Measurements from ENCODE around the gene SULT1C4.

The SULT1C4 gene

GRCh38 chr2:108349571-108349928, 28.2 kb upstream of the SULT1C4 start:
- H3K4me3 ChIP-seq (replicated peaks; ENCODE audit: insufficient read depth, low read length) = no peak overlapping the region
- no peaks in the 10 kb centered on the region for H3K27me3 ChIP-seq (ENCODE audit: insufficient read depth, poor library complexity, severe bottlenecking)
- TF ChIP-seq REST (IDR thresholded peaks at IDR 0.05; ENCODE audit: insufficient replicate concordance, low read depth) (no peak), CTCF (IDR thresholded peaks at IDR 0.05; ENCODE audit: insufficient read depth, low read length) (no peak), POLR2AphosphoS5 (IDR thresholded peaks at IDR 0.05; ENCODE audit: low read depth) (no peak), GABPA (IDR thresholded peaks at IDR 0.05; ENCODE audit: low read depth) (no peak), SPI1 (IDR thresholded peaks at IDR 0.05; ENCODE audit: borderline replicate concordance, low read depth) (no peak)
- H3K27ac ChIP-seq (replicated peaks) = no peak overlapping the region
- DNase-seq (ENCODE audit: low read depth in 1 of 2, low spot score in 1 of 2) = no peak

GRCh38 chr2:108351889-108352288, 25.9 kb upstream of the SULT1C4 start:
- no peak for TF ChIP-seq SPI1 (IDR thresholded peaks at IDR 0.05; ENCODE audit: borderline replicate concordance, low read depth)
- TF ChIP-seq CTCF (IDR thresholded peaks at IDR 0.05; ENCODE audit: insufficient read depth, low read length) = no peak
- no peak for TF ChIP-seq POLR2AphosphoS5 (IDR thresholded peaks at IDR 0.05; ENCODE audit: low read depth)
- no peak for TF ChIP-seq REST (IDR thresholded peaks at IDR 0.05; ENCODE audit: insufficient replicate concordance, low read depth)
- no peak for TF ChIP-seq GABPA (IDR thresholded peaks at IDR 0.05; ENCODE audit: low read depth)
- no peak overlapping the region for H3K4me3 ChIP-seq (replicated peaks; ENCODE audit: insufficient read depth, low read length)
- H3K27me3 ChIP-seq (ENCODE audit: insufficient read depth, poor library complexity, severe bottlenecking) = no peaks in the 10 kb centered on the region
- no peak overlapping the region for H3K27ac ChIP-seq (replicated peaks)
- peak in 1 of 2 experiments; percentile 9 for DNase-seq (ENCODE audit: low read depth in 1 of 2, low spot score in 1 of 2)

GRCh38 chr2:108354136-108354535, 23.6 kb upstream of the SULT1C4 start:
- peak; percentile 52 to 64 for DNase-seq (ENCODE audit: low read depth in 1 of 2, low spot score in 1 of 2)
- peak overlapping the region; percentile 40; the same call in 1 of the 2 replicates for H3K27ac ChIP-seq (replicated peaks)
- TF ChIP-seq SPI1 (IDR thresholded peaks at IDR 0.05; ENCODE audit: borderline replicate concordance, low read depth) = no peak
- TF ChIP-seq CTCF (IDR thresholded peaks at IDR 0.05; ENCODE audit: insufficient read depth, low read length) = no peak
- TF ChIP-seq REST (IDR thresholded peaks at IDR 0.05; ENCODE audit: insufficient replicate concordance, low read depth) = no peak
- no peak for TF ChIP-seq GABPA (IDR thresholded peaks at IDR 0.05; ENCODE audit: low read depth)
- TF ChIP-seq POLR2AphosphoS5 (IDR thresholded peaks at IDR 0.05; ENCODE audit: low read depth) = no peak
- no peaks in the 10 kb centered on the region for H3K27me3 ChIP-seq (ENCODE audit: insufficient read depth, poor library complexity, severe bottlenecking)
- H3K4me3 ChIP-seq (replicated peaks; ENCODE audit: insufficient read depth, low read length) = no peak overlapping the region

Measured in HL-60 (cell line).